NCI-H82 (cell line): ENCODE results near the gene GPR146.

Experiments
- DNase-seq: peaks from one replicate; lab custom pipeline; 2025; lab: John Stamatoyannopoulos, UW

Gene GPR146

GRCh38 chr7:1079546-1079945 lies 35.2 kb downstream of the GPR146 start:
- no peak for DNase-seq

- no peak for DNase-seq
Observed at GRCh38 chr7:1080252-1080920, 36.0 kb downstream of the GPR146 start.

- no peak for DNase-seq
Observed at GRCh38 chr7:1080921-1081255, 36.5 kb downstream of the GPR146 start.

- no peak for DNase-seq
Observed at GRCh38 chr7:1081336-1081735, 37.0 kb downstream of the GPR146 start.

- DNase-seq, result no peak
Observed at GRCh38 chr7:1081931-1082401, 37.6 kb downstream of the GPR146 start.

GRCh38 chr7:1083729-1084657 lies 39.6 kb downstream of the GPR146 start:
- no peak for DNase-seq

- no peak for DNase-seq
Observed at GRCh38 chr7:1085266-1085665, 40.9 kb downstream of the GPR146 start.

GRCh38 chr7:1085910-1086421 lies 41.6 kb downstream of the GPR146 start:
- no peak for DNase-seq

GRCh38 chr7:1086588-1087464 lies 42.5 kb downstream of the GPR146 start:
- DNase-seq, result peak; percentile 71

- no peak for DNase-seq
Observed at GRCh38 chr7:1087465-1087814, 43.1 kb downstream of the GPR146 start.

GRCh38 chr7:1087952-1088920 lies 43.9 kb downstream of the GPR146 start, which contains the start of gene GPER1:
TSS of gene GPER1 (plus strand) at chr7:1088113. CDS start at chr7:1091729, 3,616 bp downstream.
- no peak for DNase-seq

GRCh38 chr7:1090236-1090635 lies 45.9 kb downstream of the GPR146 start:
- no peak for DNase-seq

GRCh38 chr7:1090686-1091643 lies 46.6 kb downstream of the GPR146 start:
- no peak for DNase-seq

GRCh38 chr7:1091644-1092027 lies 47.3 kb downstream of the GPR146 start:
- no peak for DNase-seq

GRCh38 chr7:1092161-1092632 lies 47.9 kb downstream of the GPR146 start:
- no peak for DNase-seq

GRCh38 chr7:1092806-1093501 lies 48.6 kb downstream of the GPR146 start:
- DNase-seq, result no peak

- DNase-seq, result no peak
Observed at GRCh38 chr7:1093502-1093843, 49.1 kb downstream of the GPR146 start.

- DNase-seq, result no peak
Observed at GRCh38 chr7:1093916-1094508, 49.7 kb downstream of the GPR146 start.

GRCh38 chr7:1094870-1095269 lies 50.5 kb downstream of the GPR146 start:
- DNase-seq, result no peak
